ENCODE data around the gene POLR2E. TPM values are rescaled to one million over a fixed set of nuclear protein-coding genes. Genes with fewer than 3 reads are reported as not detected.

Gene POLR2E
- total and polyA plus RNA-seq, 2 of the 13 experiments (the other 11 are each of a cell fraction or from before 2014, with no cell fraction given) = 140 to 272 TPM

- TF ChIP-seq GTF2F1 (IDR thresholded peaks at IDR 0.05; ENCODE audit: low read length) = no peak
- TF ChIP-seq CREBL2 (CRISPR knock-in tag; IDR thresholded peaks at IDR 0.05; ENCODE audit: borderline replicate concordance) = no peak
- no peak for TF ChIP-seq DBP (CRISPR knock-in tag; IDR thresholded peaks at IDR 0.05; ENCODE audit: not compliant biosample characterization)
- no peak for TF ChIP-seq HNRNPL (IDR thresholded peaks at IDR 0.05; ENCODE audit: low read depth, low read length)
- no peak for TF ChIP-seq GMEB2 (CRISPR knock-in tag; IDR thresholded peaks at IDR 0.05; ENCODE audit: low read depth)
- TF ChIP-seq ZBTB3 (CRISPR knock-in tag; IDR thresholded peaks at IDR 0.05; ENCODE audit: borderline replicate concordance, low read depth) = no peak
- no peak for TF ChIP-seq PRDM4 (CRISPR knock-in tag; IDR thresholded peaks at IDR 0.05; ENCODE audit: borderline replicate concordance)
- no peak for TF ChIP-seq SRSF4 (IDR thresholded peaks at IDR 0.05; ENCODE audit: low read depth, low read length, poor library complexity, severe bottlenecking)
- no peak for TF ChIP-seq NFAT5 (CRISPR knock-in tag; IDR thresholded peaks at IDR 0.05)
- no peak for TF ChIP-seq MXD4 (CRISPR knock-in tag; IDR thresholded peaks at IDR 0.05)
- no peak for TF ChIP-seq CBX5 (CRISPR knock-in tag; IDR thresholded peaks at IDR 0.05; ENCODE audit: borderline replicate concordance)
- TF ChIP-seq PCBP2 (optimal IDR thresholded peaks at IDR 0.05; ENCODE audit: low read depth, low read length, poor library complexity, severe bottlenecking) = no peak
- TF ChIP-seq ZNF354B (CRISPR knock-in tag; IDR thresholded peaks at IDR 0.05) = no peak
Measured at GRCh38 chr19:1046117-1046626, 49.0 kb downstream of the POLR2E start (continued).
